ENCODE results near the gene EFCAB5. TPM values are rescaled to one million over a fixed set of nuclear protein-coding genes. Genes with fewer than 3 reads are reported as not detected.
"Not testable (repeated sequence)": the region's sequence is repeated elsewhere in the genome, so short reads cannot be mapped to it uniquely, and the experiment has no call there.

The EFCAB5 gene
- total RNA-seq, 1 donor from 2014 or later: 0.37 TPM

GRCh38 chr17:29930409-29931010, 10.9 kb upstream of the EFCAB5 start:
- Mint-ChIP-seq H3K4me1 (ENCODE audit: low read depth) (peaks cover 21% of the 10 kb centered on the region), H3K9me3 (ENCODE audit: low read depth) (no peaks in the 10 kb centered on the region), H3K36me3 (ENCODE audit: low read depth) (no peaks in the 10 kb centered on the region), H3K4me3 (ENCODE audit: unreplicated experiment) (no peak overlapping the region), H3K27ac (ENCODE audit: unreplicated experiment) (no peak overlapping the region), H3K27me3 (ENCODE audit: low read depth) (no peaks in the 10 kb centered on the region)
- TF ChIP-seq CTCF (IDR thresholded peaks at IDR 0.05): peak; percentile 26
- DNase-seq (ENCODE audit: low spot score): no peak

- no peak overlapping the region for H3K27ac Mint-ChIP-seq (ENCODE audit: unreplicated experiment)
- peak; percentile 98 for TF ChIP-seq CTCF (IDR thresholded peaks at IDR 0.05)
- H3K36me3 Mint-ChIP-seq (ENCODE audit: low read depth): no peaks in the 10 kb centered on the region
- no peaks in the 10 kb centered on the region for H3K27me3 Mint-ChIP-seq (ENCODE audit: low read depth)
- H3K4me3 Mint-ChIP-seq (ENCODE audit: unreplicated experiment): no peak overlapping the region
- no peaks in the 10 kb centered on the region for H3K9me3 Mint-ChIP-seq (ENCODE audit: low read depth)
- H3K4me1 Mint-ChIP-seq (ENCODE audit: low read depth): peaks cover 21% of the 10 kb centered on the region
- DNase-seq (ENCODE audit: low spot score): no peak
Measured at GRCh38 chr17:29931231-29931932, 10.1 kb upstream of the EFCAB5 start.

GRCh38 chr17:29933379-29933778, 8.1 kb upstream of the EFCAB5 start:
- no peaks in the 10 kb centered on the region for H3K9me3 Mint-ChIP-seq (ENCODE audit: low read depth)
- no peaks in the 10 kb centered on the region for H3K27me3 Mint-ChIP-seq (ENCODE audit: low read depth)
- peak; percentile 71 for TF ChIP-seq CTCF (IDR thresholded peaks at IDR 0.05)
- H3K4me3 Mint-ChIP-seq (ENCODE audit: unreplicated experiment): no peak overlapping the region
- no peak for DNase-seq (ENCODE audit: low spot score)
- H3K36me3 Mint-ChIP-seq (ENCODE audit: low read depth): no peaks in the 10 kb centered on the region
- no peak overlapping the region for H3K27ac Mint-ChIP-seq (ENCODE audit: unreplicated experiment)
- peaks cover 10% of the 10 kb centered on the region for H3K4me1 Mint-ChIP-seq (ENCODE audit: low read depth)

GRCh38 chr17:29935909-29936308, 5.5 kb upstream of the EFCAB5 start:
- H3K36me3 Mint-ChIP-seq (ENCODE audit: low read depth); H3K4me1 Mint-ChIP-seq (ENCODE audit: low read depth); H3K9me3 Mint-ChIP-seq (ENCODE audit: low read depth); H3K27ac Mint-ChIP-seq (ENCODE audit: unreplicated experiment); DNase-seq (ENCODE audit: low spot score); H3K4me3 Mint-ChIP-seq (ENCODE audit: unreplicated experiment); H3K27me3 Mint-ChIP-seq (ENCODE audit: low read depth): not testable (repeated sequence)

- DNase-seq (ENCODE audit: low spot score): no peak
- Mint-ChIP-seq H3K9me3 (ENCODE audit: low read depth) (no peaks in the 10 kb centered on the region), H3K4me3 (ENCODE audit: unreplicated experiment) (no peak overlapping the region)
Measured at GRCh38 chr17:29936724-29937123, 4.7 kb upstream of the EFCAB5 start.

More at GRCh38 chr17:29936724-29937123, 4.7 kb upstream of the EFCAB5 start:
- TF ChIP-seq CTCF (IDR thresholded peaks at IDR 0.05): no peak
- peaks cover 4% of the 10 kb centered on the region for H3K4me1 Mint-ChIP-seq (ENCODE audit: low read depth)
- H3K27me3 Mint-ChIP-seq (ENCODE audit: low read depth): no peaks in the 10 kb centered on the region
- no peak overlapping the region for H3K27ac Mint-ChIP-seq (ENCODE audit: unreplicated experiment)
- no peaks in the 10 kb centered on the region for H3K36me3 Mint-ChIP-seq (ENCODE audit: low read depth)

Measured in chondrocyte (in vitro differentiated cells).